ENCODE results near the gene MGAT4C.

Gene MGAT4C

GRCh38 chr12:85963326-85963725 is 292.9 kb downstream of the MGAT4C start:
- no peak for DNase-seq

- DNase-seq = no peak
Observed at GRCh38 chr12:85956081-85956480, 300.1 kb downstream of the MGAT4C start.

GRCh38 chr12:85955127-85955526 is 301.1 kb downstream of the MGAT4C start:
- DNase-seq = no peak

- DNase-seq = no peak
Observed at GRCh38 chr12:85951823-85952222, 304.4 kb downstream of the MGAT4C start.

- no peak for DNase-seq
Observed at GRCh38 chr12:85949253-85949652, 306.9 kb downstream of the MGAT4C start.

- DNase-seq = no peak
Observed at GRCh38 chr12:85948340-85948739, 307.9 kb downstream of the MGAT4C start.

GRCh38 chr12:85947286-85947685 is 308.9 kb downstream of the MGAT4C start:
- no peak for DNase-seq

- DNase-seq = no peak
Observed at GRCh38 chr12:85946375-85946774, 309.8 kb downstream of the MGAT4C start.

GRCh38 chr12:85927166-85927565 is 329.0 kb downstream of the MGAT4C start:
- DNase-seq = no peak

GRCh38 chr12:85923767-85924331 is 332.3 kb downstream of the MGAT4C start:
- peak; percentile 22 for DNase-seq

- DNase-seq = peak; percentile 53
Observed at GRCh38 chr12:85920324-85920947, 335.8 kb downstream of the MGAT4C start.
